SH-SY5Y (cell line): Measurements from ENCODE around the gene KCNQ5.

ENCODE experiments used
- GATA2 ChIP-seq: IDR thresholded peaks from 2 replicates; pipeline ENCODE4 v1.6.1; 2011; ENCODE audit warnings: mild to moderate bottlenecking, low read depth, low read length
- GATA3 ChIP-seq: IDR thresholded peaks from 2 replicates; pipeline ENCODE4 v1.6.1; 2011; ENCODE audit warnings: low read depth, mild to moderate bottlenecking, low read length, moderate library complexity

DNA sequence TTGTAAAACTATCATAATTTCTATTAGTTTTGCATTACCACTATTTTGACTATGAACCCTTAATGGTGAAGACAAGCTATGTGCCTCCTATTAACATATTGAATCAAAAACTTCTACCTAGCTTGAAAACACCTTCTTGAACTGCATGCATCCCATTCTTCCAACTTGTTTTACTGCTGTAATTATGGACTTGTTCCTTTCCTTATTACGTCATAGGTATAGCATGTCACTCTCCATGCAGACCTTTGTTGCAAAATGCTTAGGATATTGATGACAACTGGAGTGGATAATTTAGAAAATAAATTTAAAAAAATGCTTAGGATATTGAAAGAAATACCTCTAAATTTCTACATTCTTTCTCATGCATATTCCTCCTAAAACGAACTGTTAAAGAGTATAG lies 219.3 kb downstream of the KCNQ5 start:
- TF ChIP-seq GATA2 = no peak
- no peak for TF ChIP-seq GATA3
